ENCODE data around the gene HDAC4.
"Not testable (repeated sequence)": the region's sequence is repeated elsewhere in the genome, so short reads cannot be mapped to it uniquely, and the experiment has no call there.

HDAC4 gene

GRCh38 chr2:239038773-239039478 is 361.9 kb downstream of the HDAC4 start:
- no peak for DNase-seq (ENCODE audit: low read depth in 3 of 3, low spot score in 1 of 3)

GRCh38 chr2:239038284-239038683 is 362.5 kb downstream of the HDAC4 start:
- not testable (repeated sequence) for DNase-seq (ENCODE audit: low read depth in 3 of 3, low spot score in 1 of 3)

- no peak for DNase-seq (ENCODE audit: low read depth in 3 of 3, low spot score in 1 of 3)
These were observed 363.3 kb downstream of the HDAC4 start for GRCh38 chr2:239037559-239037910.

GRCh38 chr2:239036819-239037558 is 363.8 kb downstream of the HDAC4 start:
- DNase-seq (ENCODE audit: low read depth in 3 of 3, low spot score in 1 of 3) = no peak

GRCh38 chr2:239035997-239036731 is 364.7 kb downstream of the HDAC4 start:
- no peak for DNase-seq (ENCODE audit: low read depth in 3 of 3, low spot score in 1 of 3)

GRCh38 chr2:239035361-239035814 is 365.4 kb downstream of the HDAC4 start:
- peak in 2 of 3 donors; percentile 35 to 64 for DNase-seq (ENCODE audit: low read depth in 3 of 3, low spot score in 1 of 3)

- no peak for DNase-seq (ENCODE audit: low read depth in 3 of 3, low spot score in 1 of 3)
These were observed 366.1 kb downstream of the HDAC4 start for GRCh38 chr2:239034561-239035341.

- no peak for DNase-seq (ENCODE audit: low read depth in 3 of 3, low spot score in 1 of 3)
These were observed 366.8 kb downstream of the HDAC4 start for GRCh38 chr2:239033801-239034560.

GRCh38 chr2:239029958-239030357 is 370.9 kb downstream of the HDAC4 start:
- DNase-seq (ENCODE audit: low read depth in 3 of 3, low spot score in 1 of 3) = no peak

- DNase-seq (ENCODE audit: low read depth in 3 of 3, low spot score in 1 of 3) = no peak
These were observed 372.6 kb downstream of the HDAC4 start for GRCh38 chr2:239028253-239028619.

GRCh38 chr2:239027391-239028252 is 373.2 kb downstream of the HDAC4 start:
- DNase-seq (ENCODE audit: low read depth in 3 of 3, low spot score in 1 of 3) = no peak

GRCh38 chr2:239026711-239027361 is 374.0 kb downstream of the HDAC4 start:
- no peak for DNase-seq (ENCODE audit: low read depth in 3 of 3, low spot score in 1 of 3)

- DNase-seq (ENCODE audit: low read depth in 3 of 3, low spot score in 1 of 3) = no peak
These were observed 374.8 kb downstream of the HDAC4 start for GRCh38 chr2:239025951-239026461.

- no peak for DNase-seq (ENCODE audit: low read depth in 3 of 3, low spot score in 1 of 3)
These were observed 375.6 kb downstream of the HDAC4 start for GRCh38 chr2:239025096-239025801.

GRCh38 chr2:239024226-239024625 is 376.6 kb downstream of the HDAC4 start:
- no peak for DNase-seq (ENCODE audit: low read depth in 3 of 3, low spot score in 1 of 3)

- DNase-seq (ENCODE audit: low read depth in 3 of 3, low spot score in 1 of 3) = no peak
These were observed 378.2 kb downstream of the HDAC4 start for GRCh38 chr2:239022437-239023260.
